K562 (cell line): Measurements from ENCODE around the gene CCDC192. TPM values are rescaled to one million over a fixed set of nuclear protein-coding genes. Genes with fewer than 3 reads are reported as not detected.

Experiments used
- ATAC-seq: fragments of 200-7000 bp; cut with Tn5 transposase; 3 replicates; pipeline ENCODE4 v1.9.1; 2020; ENCODE audit warnings: moderate library complexity
- BruUV-seq: library from RNA; stranded (reverse); fragments of 400-500 nt; replicated peaks from 2 replicates; lab custom pipeline; 2021; lab: Mats Ljungman, UMichigan
- CTCF ChIA-PET: fragments of 300-600 bp; formaldehyde crosslinking; extraction: SDS; loops from one replicate; lab custom pipeline; 2021; ENCODE audit warnings: low intra/inter-chr PET ratio; lab: Yijun Ruan, JAX
- POLR2A ChIA-PET: fragments of 300-600, 350-650 bp; sonication (Branson Sonifier 250); formaldehyde crosslinking; extraction: SDS; loops from one replicate; lab custom pipeline; 2021; ENCODE audit warnings: antibody characterized with exemption, inconsistent platforms; lab: Yijun Ruan, JAX
- DNase-seq, 4 experiments: peaks; one replicate each; pipeline versions ENCODE4 v3.0.0 to v3.0.0-alpha.2; 2011 to 2018; ENCODE audit warnings: low spot score in 3 of 4, mixed read lengths in 3 of 4; ENCODE audit errors: extremely low read depth in 1 of 4
- FAIRE-seq: peaks from 2 replicates; lab custom pipeline; 2011; peaks lifted over from hg19 to GRCh38; lab: Jason Lieb, UNC
- H2AFZ ChIP-seq: 2 replicates; pipeline ENCODE4 v1.6.0; 2011; ENCODE audit warnings: low read depth, low read length, control low read depth, inconsistent platforms
- H3K27ac ChIP-seq: fragments of 200-600 bp; 3 replicates; pipeline ENCODE4 v1.8.0; 2011; ENCODE audit warnings: low read depth, mild to moderate bottlenecking, control low read depth, inconsistent platforms, low read length, moderate library complexity, mixed read lengths; ENCODE audit errors: extremely low read depth
- H3K27me3 ChIP-seq, 2 experiments: fragments of 300-600 bp in 1 of 2; 2 replicates in 1 of 2; 3 replicates in 1 of 2; pipeline versions ENCODE4 v1.6.0 to v1.8.0; 2011; ENCODE audit warnings: inconsistent platforms in 2 of 2, low read length in 2 of 2, mild to moderate bottlenecking in 1 of 2, mixed read lengths in 1 of 2, moderate library complexity in 1 of 2; ENCODE audit not compliant: control insufficient read depth in 2 of 2, insufficient read depth in 2 of 2
- H3K36me3 ChIP-seq: fragments of 300-600 bp; 3 replicates; pipeline ENCODE4 v1.8.0; 2011; ENCODE audit warnings: mild to moderate bottlenecking, low read length, inconsistent platforms; ENCODE audit not compliant: control insufficient read depth, insufficient read depth
- H3K4me1 ChIP-seq, 2 experiments: fragments of 200-600 bp in 1 of 2; replicated peaks in 1 of 2; 2 replicates in 1 of 2; 3 replicates in 1 of 2; pipeline versions ENCODE4 v1.5.1 to v1.8.0; 2011; ENCODE audit warnings: inconsistent platforms in 2 of 2, low read length in 2 of 2, mild to moderate bottlenecking in 1 of 2, mixed read lengths in 1 of 2, moderate library complexity in 1 of 2; ENCODE audit not compliant: control insufficient read depth in 2 of 2, insufficient read depth in 2 of 2
- H3K4me2 ChIP-seq: 2 replicates; pipeline ENCODE4 v1.6.1; 2011; ENCODE audit warnings: low read length, control low read depth, inconsistent platforms, mixed read lengths; ENCODE audit not compliant: insufficient read depth
- H3K4me3 ChIP-seq: fragments of 200-600 bp; sonication (generic), shearing (Covaris generic); 2 replicates; pipeline ENCODE4 v1.5.1; 2016; ENCODE audit warnings: control low read depth, inconsistent platforms
- H3K79me2 ChIP-seq: fragments of 200-600 bp; 3 replicates; pipeline ENCODE4 v1.8.0; 2011; ENCODE audit warnings: low read length, inconsistent platforms; ENCODE audit not compliant: control insufficient read depth, insufficient read depth
- H3K9ac ChIP-seq, 2 experiments: 2 replicates each; pipeline versions ENCODE4 v1.6.0 to v1.6.1; 2011; ENCODE audit warnings: low read depth in 2 of 2, low read length in 2 of 2, control low read depth in 1 of 2, inconsistent platforms in 1 of 2, mild to moderate bottlenecking in 1 of 2, mixed read lengths in 1 of 2; ENCODE audit not compliant: insufficient read depth in 1 of 2
- H3K9me1 ChIP-seq: one replicate; pipeline ENCODE4 v1.6.0; 2011; ENCODE audit warnings: inconsistent platforms, mild to moderate bottlenecking, low read length, moderate library complexity; ENCODE audit not compliant: control insufficient read depth, insufficient read depth
- H3K9me3 ChIP-seq: replicated peaks from 2 replicates; pipeline ENCODE4 v1.5.1; 2011; ENCODE audit warnings: low read depth, low read length, inconsistent platforms; ENCODE audit not compliant: control insufficient read depth, insufficient read depth
- H4K20me1 ChIP-seq: replicated peaks from 2 replicates; pipeline ENCODE4 v1.6.1; 2011; ENCODE audit warnings: low read length, inconsistent platforms, mixed read lengths; ENCODE audit not compliant: control insufficient read depth, insufficient read depth
- AFF4 ChIP-seq: sonication (generic); formaldehyde crosslinking; IDR thresholded peaks from 2 replicates; pipeline ENCODE4 v1.8.0; 2023; ENCODE audit warnings: mild to moderate bottlenecking, missing genetic modification reagents
- HMG20A ChIP-seq: fragments of 450-650 bp; formaldehyde crosslinking; conservative IDR thresholded peaks from 2 replicates; pipeline ENCODE4 v1.4.0; 2020; ENCODE audit warnings: mild to moderate bottlenecking, mixed read lengths
- HSF4 ChIP-seq: fragments of 250-450 bp; sonication (Bioruptor Pico); IDR thresholded peaks from 2 replicates; pipeline ENCODE4 v2.1.2; 2022; ENCODE audit warnings: mild to moderate bottlenecking, moderate library complexity, borderline replicate concordance
- NFE2 ChIP-seq: IDR thresholded peaks from 2 replicates; pipeline ENCODE4 v1.6.1; 2014; ENCODE audit warnings: antibody characterized with exemption, low read depth
- ZNF239 ChIP-seq: fragments of 250-450 bp; sonication (Bioruptor Pico); IDR thresholded peaks from 2 replicates; pipeline ENCODE4 v1.4.0; 2020; ENCODE audit warnings: mild to moderate bottlenecking
- WGBS: fragments of 100-300 bp; shearing (Covaris generic); methylation state at CpG from one replicate; pipeline ENCODE4 v1.1.6; 2016; ENCODE audit warnings: low coverage, mixed read lengths; ENCODE audit not compliant: insufficient coverage; ENCODE audit errors: missing lambda C conversion rate; 5-methylcytosine and 5-hydroxymethylcytosine counted together
- in situ Hi-C: fragments of 300-500 bp; cut with MboI; formaldehyde crosslinking; loops from 4 replicates; pipeline ENCODE4 v1.15.0; 2018; ENCODE audit warnings: inconsistent platforms, mixed read lengths
- intact Hi-C: fragments of 100-400 bp; cut with micrococcal nuclease; formaldehyde crosslinking; loops from 2 replicates; pipeline ENCODE4 v1.14.2; 2022
- polyA plus RNA-seq, 8 experiments: library from polyadenylated mRNA; depleted of rRNA in 4 of 8; stranded (reverse) in 5 of 8; unstranded in 3 of 8; fragments of >200 nt; fragmentation: Nextera tagmentation in 2 of 8; fragmentation: Illumina TruSeq in 1 of 8; extraction: Ambion mirVana in 2 of 8; extraction: Trizol in 1 of 8; gene quantifications; 2 replicates each; pipeline versions ENCODE4 v1.2.1 to v1.2.3, GENCODE V29; 2011 to 2014; ENCODE audit warnings: inconsistent platforms in 1 of 8, missing spikeins in 1 of 8
- total RNA-seq, 7 experiments: library from RNA; depleted of rRNA in 6 of 7; stranded (reverse); fragments of >200 nt in 6 of 7; fragmentation: Illumina TruSeq in 2 of 7; extraction: Trizol in 2 of 7; gene quantifications; 2 replicates each; pipeline versions ENCODE4 v1.2.1 to v1.2.3, GENCODE V29; 2011 to 2021; ENCODE audit warnings: low replicate concordance in 1 of 7

Gene CCDC192
- total and polyA plus RNA-seq, 9 of the 15 experiments (the other 6 are each of a cell fraction or from before 2014, with no cell fraction given) = 0.21 to 0.66 (median 0.38) TPM; not detected in 2

GRCh38 chr5:127667926-127668325 lies 35.3 kb upstream of the CCDC192 start (continued):
- no peak for TF ChIP-seq HSF4

GRCh38 chr5:127671218-127671617 lies 32.0 kb upstream of the CCDC192 start:
- H4K20me1 ChIP-seq = no peaks in the 10 kb centered on the region
- in situ Hi-C loops = no loop called here
- BruUV-seq = no TSS peak
- no peak for TF ChIP-seq AFF4 (CRISPR knock-in tag)
- no peak for TF ChIP-seq ZNF239 (CRISPR knock-in tag)
- TF ChIP-seq HMG20A = no peak
- TF ChIP-seq NFE2 = peak; percentile 42; the same call in 1 of the 2 replicates
- CTCF ChIA-PET = no interaction called here
- DNase-seq (peak in 1 of 4 experiments; percentile 1), FAIRE-seq (no peak), ATAC-seq (peak; percentile 38; the same call in 1 of the 3 replicates)
- no peak overlapping the region for H3K27ac ChIP-seq
- no peak overlapping the region for H2AFZ ChIP-seq
- H3K27me3 ChIP-seq = no peaks in the 10 kb centered on the region
- H3K79me2 ChIP-seq = no peaks in the 10 kb centered on the region
- POLR2A ChIA-PET = interaction anchor here (0.6 kb wide), 1 partner anchor 1055 kb away, joined by 3 read pairs; no protein-coding TSS in a partner anchor
- no peak overlapping the region for H3K4me2 ChIP-seq
- no peaks in the 10 kb centered on the region for H3K4me1 ChIP-seq
- no peak overlapping the region for H3K4me3 ChIP-seq
- no peaks in the 10 kb centered on the region for H3K36me3 ChIP-seq
- H3K9me3 ChIP-seq = no peaks in the 10 kb centered on the region
- no peak overlapping the region for H3K9ac ChIP-seq
- intact Hi-C loops = no loop called here
- no peaks in the 10 kb centered on the region for H3K9me1 ChIP-seq
- WGBS = 0% methylated on average over 6 of the region's 6 CpGs
